Left lung (tissue), 14 donors: ENCODE results near the gene EPSTI1. TPM values are rescaled to one million over a fixed set of nuclear protein-coding genes. Genes with fewer than 3 reads are reported as not detected.
"Not testable (repeated sequence)": the region's sequence is repeated elsewhere in the genome, so short reads cannot be mapped to it uniquely, and the experiment has no call there.

Experiments
- ATAC-seq: fragments of 200-7000 bp; cut with Tn5 transposase; one replicate; pipeline ENCODE4 v1.9.1; 2020; ENCODE audit warnings: moderate library complexity
- DNase-seq, 4 donors: peaks; one replicate each; pipeline ENCODE4 v3.0.0-alpha.2; 2013 to 2020
- H3K27ac ChIP-seq, 2 donors: fragments of 200-600 bp; sonication (generic) in 1 of 2; one replicate each; pipeline versions ENCODE4 v1.5.0 to v1.8.0; 2020 to 2021
- H3K27me3 ChIP-seq, 2 donors: fragments of 200-600 bp; sonication (generic) in 1 of 2; one replicate each; pipeline versions ENCODE4 v1.5.0 to v1.8.0; 2020 to 2021
- H3K36me3 ChIP-seq, 2 donors: fragments of 200-600 bp; sonication (generic) in 1 of 2; one replicate each; pipeline versions ENCODE4 v1.5.0 to v1.8.0; 2020 to 2021
- H3K4me1 ChIP-seq, 2 donors: fragments of 200-600 bp; one replicate each; pipeline ENCODE4 v1.8.0; 2021
- H3K4me3 ChIP-seq, 2 donors: fragments of 200-600 bp; sonication (generic) in 1 of 2; one replicate each; pipeline versions ENCODE4 v1.5.0 to v1.8.0; 2020 to 2021; ENCODE audit warnings: mild to moderate bottlenecking in 1 of 2
- H3K9me3 ChIP-seq, 2 donors: fragments of 200-600 bp; sonication (generic) in 1 of 2; one replicate each; pipeline versions ENCODE4 v1.5.0 to v1.8.0; 2020 to 2021
- CTCF ChIP-seq, 2 donors: fragments of 200-600 bp; sonication (generic) in 1 of 2; IDR thresholded peaks; one replicate each; pipeline versions ENCODE4 v1.5.0 to v1.8.0; 2021; ENCODE audit warnings: antibody characterized with exemption in 2 of 2
- intact Hi-C, 2 donors: fragments of 100-400 bp; cut with DNase I; formaldehyde crosslinking; loops; one replicate each; pipeline versions ENCODE4 v1.11.2 to v1.14.2; 2022
- long read RNA-seq, 12 donors: library from polyadenylated mRNA in 2 of 12; unstranded in 2 of 12; transcript quantifications; one replicate each; pipeline ENCODE4 v2.0.0 and lab custom pipeline, GENCODE V29; 2019 to 2026
- polyA plus RNA-seq, 6 donors: library from polyadenylated mRNA; unstranded; fragments of 120-200 nt; gene quantifications; one replicate each; pipeline ENCODE4 v1.2.1, GENCODE V29; 2013; ENCODE audit not compliant: insufficient read length in 6 of 6
- total RNA-seq, 2 donors: library from RNA; stranded (reverse); fragmentation: NEBNext Ultra II Directional; extraction: Animal tissue kit (Norgen Biotek cat#: 25700); gene quantifications; one replicate each; pipeline ENCODE4 v1.2.1, GENCODE V29; 2021
- donor health status: DM: no; HTN: yes; CAD: no.
- donor health status: DM: no; HTN: no; CAD: no.

EPSTI1 gene, protein sequence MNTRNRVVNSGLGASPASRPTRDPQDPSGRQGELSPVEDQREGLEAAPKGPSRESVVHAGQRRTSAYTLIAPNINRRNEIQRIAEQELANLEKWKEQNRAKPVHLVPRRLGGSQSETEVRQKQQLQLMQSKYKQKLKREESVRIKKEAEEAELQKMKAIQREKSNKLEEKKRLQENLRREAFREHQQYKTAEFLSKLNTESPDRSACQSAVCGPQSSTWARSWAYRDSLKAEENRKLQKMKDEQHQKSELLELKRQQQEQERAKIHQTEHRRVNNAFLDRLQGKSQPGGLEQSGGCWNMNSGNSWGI
- total RNA-seq (10 to 100 TPM; 21.1 to 22.4 TPM), polyA plus RNA-seq (10 to 100 TPM; 11.1 to 15.0 (median 13.4) TPM)
- long read RNA-seq, donor 1, transcript EPSTI1-201 (11 exons, 3,114 nt), result major isoform, 8 of 9 reads
- long read RNA-seq, donor 1, partial matches to known transcripts, result 0 of 9 reads
- long read RNA-seq, donor 1, other reads (novel, unspliced or antisense), result 0 of 9 reads
- long read RNA-seq, donor 2, partial matches to known transcripts, result 0 of 1 reads
- long read RNA-seq, donor 2, other reads (novel, unspliced or antisense), result 0 of 1 reads
- long read RNA-seq, donor 3, partial matches to known transcripts, result 0 of 1 reads
- long read RNA-seq, donor 3, other reads (novel, unspliced or antisense), result 0 of 1 reads
- long read RNA-seq, donor 4, transcript EPSTI1-201 (11 exons, 3,114 nt), result major isoform, 7 of 20 reads
- long read RNA-seq, donor 4, partial matches to known transcripts, result 11 of 20 reads
- long read RNA-seq, donor 4, other reads (novel, unspliced or antisense), result 2 of 20 reads
- long read RNA-seq, donor 5, partial matches to known transcripts, result 0 of 1 reads
- long read RNA-seq, donor 5, other reads (novel, unspliced or antisense), result 0 of 1 reads
- long read RNA-seq, donor 6, partial matches to known transcripts, result 0 of 2 reads
- long read RNA-seq, donor 6, other reads (novel, unspliced or antisense), result 0 of 2 reads
- long read RNA-seq, donor 7, partial matches to known transcripts, result 0 of 2 reads
- long read RNA-seq, donor 7, other reads (novel, unspliced or antisense), result 0 of 2 reads
- long read RNA-seq, donor 8, partial matches to known transcripts, result 0 of 3 reads
- long read RNA-seq, donor 8, other reads (novel, unspliced or antisense), result 0 of 3 reads
- long read RNA-seq, donor 9, result 0 reads
- long read RNA-seq, donor 10, transcript EPSTI1-201 (11 exons, 3,114 nt), result major isoform, 9 of 13 reads
- long read RNA-seq, donor 10, partial matches to known transcripts, result 0 of 13 reads
- long read RNA-seq, donor 10, other reads (novel, unspliced or antisense), result 0 of 13 reads
- long read RNA-seq, donor 11, partial matches to known transcripts, result 0 of 1 reads
- long read RNA-seq, donor 11, other reads (novel, unspliced or antisense), result 0 of 1 reads
- long read RNA-seq, donor 12, partial matches to known transcripts, result 0 of 2 reads
- long read RNA-seq, donor 12, other reads (novel, unspliced or antisense), result 0 of 2 reads

DNA sequence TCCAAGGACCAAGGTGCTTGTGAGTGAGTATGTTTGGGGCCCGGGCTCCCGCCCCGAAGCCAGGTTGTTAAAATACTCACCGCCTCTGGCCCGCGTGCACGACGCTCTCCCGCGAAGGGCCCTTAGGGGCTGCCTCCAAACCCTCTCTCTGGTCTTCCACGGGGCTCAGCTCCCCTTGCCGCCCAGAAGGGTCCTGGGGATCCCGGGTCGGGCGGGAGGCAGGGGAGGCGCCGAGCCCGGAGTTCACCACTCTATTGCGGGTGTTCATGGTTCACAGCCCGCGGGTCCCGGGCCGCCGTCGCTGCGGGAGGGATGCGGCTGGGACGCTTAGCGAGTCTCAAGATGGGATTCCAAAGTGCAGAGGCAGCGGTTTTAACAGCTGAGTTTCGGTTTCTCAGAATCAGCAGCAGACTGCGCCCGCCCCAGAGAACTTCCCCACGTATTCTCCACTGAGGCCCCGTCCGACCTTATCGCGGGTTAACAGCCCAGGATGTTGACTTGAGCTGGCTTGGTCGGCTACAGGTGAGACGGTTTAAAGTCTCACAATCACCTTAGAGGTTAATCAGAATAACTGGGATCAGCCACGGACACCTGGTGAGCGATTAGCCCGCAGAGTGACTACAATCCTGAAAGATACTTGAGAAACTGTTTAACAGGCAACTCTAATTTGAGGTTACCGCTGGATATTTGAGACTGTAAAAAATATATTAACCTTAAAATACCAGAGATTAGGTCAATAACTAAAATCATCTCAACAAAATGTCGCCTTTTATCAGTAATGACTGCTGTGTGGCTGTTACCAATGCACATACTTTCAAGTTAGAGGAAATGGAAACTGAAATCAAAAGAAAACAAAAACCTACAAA lies at the start of gene EPSTI1:
Gene EPSTI1 (minus strand): TSS at position 344 of the 866 bp plus-strand sequence. CDS start 76 bp downstream, at position 268.
- intact Hi-C loops, result no loop called here
- no peaks in the 10 kb centered on the region for H3K36me3 ChIP-seq
- H3K27ac ChIP-seq, result peak within 1 kb of the TSS; percentile 87 to 89
- ATAC-seq, result peak; percentile 90
- peak; percentile 68 to 89 (median 76) for DNase-seq
- TF ChIP-seq CTCF (IDR thresholded peaks at IDR 0.05), result no peak
- peaks cover 8 to 38% of the 10 kb centered on the region in 2 donors for H3K4me1 ChIP-seq
- H3K9me3 ChIP-seq, result no peaks in the 10 kb centered on the region
- no peaks in the 10 kb centered on the region for H3K27me3 ChIP-seq
- H3K4me3 ChIP-seq, result peak within 1 kb of the TSS; percentile 55 to 64

- peak; percentile 20 for ATAC-seq
- intact Hi-C loops, result no loop called here
Measured at GRCh38 chr13:43041369-43041921, 49.4 kb upstream of the EPSTI1 start.

GRCh38 chr13:43040581-43041368 lies 48.7 kb upstream of the EPSTI1 start:
- H3K27me3 ChIP-seq, intact Hi-C loops, H3K9me3 ChIP-seq, H3K27ac ChIP-seq, H3K36me3 ChIP-seq, H3K4me3 ChIP-seq, DNase-seq: not testable (repeated sequence)
- peak; percentile 71 for ATAC-seq
- peaks cover 16 to 26% of the 10 kb centered on the region in 2 donors for H3K4me1 ChIP-seq

More at GRCh38 chr13:43041369-43041921, 49.4 kb upstream of the EPSTI1 start:
- Histone ChIP-seq H3K9me3 (no peaks in the 10 kb centered on the region), H3K27ac (no peak overlapping the region), H3K36me3 (no peaks in the 10 kb centered on the region), H3K4me3 (no peak overlapping the region), H3K27me3 (no peaks in the 10 kb centered on the region), H3K4me1 (peaks cover 16 to 27% of the 10 kb centered on the region in 2 donors)
- no peak for DNase-seq
- no peak for TF ChIP-seq CTCF (IDR thresholded peaks at IDR 0.05)

DNA sequence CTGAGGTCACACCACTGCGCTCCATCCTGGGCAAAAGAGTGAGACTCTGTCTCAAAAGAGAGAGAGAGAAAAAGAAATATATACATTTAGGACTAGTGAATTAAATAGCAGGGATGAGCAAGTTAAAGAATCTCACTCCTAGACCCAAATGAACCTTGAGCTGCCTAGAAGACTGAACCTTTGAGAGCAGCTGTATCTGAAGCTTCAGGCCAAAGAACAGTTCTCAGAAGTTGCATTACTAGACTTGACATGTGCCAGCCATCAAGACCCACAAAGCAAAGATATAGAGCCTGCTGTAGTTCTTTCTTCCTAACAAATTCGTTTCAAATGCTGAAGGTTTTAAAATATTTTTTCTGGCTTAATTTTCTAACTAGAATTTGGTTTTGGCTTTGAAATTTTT lies 47.9 kb upstream of the EPSTI1 start:
- no peak for TF ChIP-seq CTCF (IDR thresholded peaks at IDR 0.05)
- Histone ChIP-seq H3K36me3 (no peaks in the 10 kb centered on the region), H3K27me3 (no peaks in the 10 kb centered on the region), H3K9me3 (no peaks in the 10 kb centered on the region), H3K4me1 (peaks cover 14 to 18% of the 10 kb centered on the region in 2 donors), H3K27ac (no peak overlapping the region), H3K4me3 (no peak overlapping the region)
- intact Hi-C loops, result no loop called here
- no peak for DNase-seq
- no peak for ATAC-seq
